SKM-1 (cell line): Measurements from ENCODE around the gene POM121.
"Not testable (repeated sequence)": the region's sequence is repeated elsewhere in the genome, so short reads cannot be mapped to it uniquely, and the experiment has no call there.

Experiments used
- DNase-seq: peaks from one replicate; lab custom pipeline; 2025; ENCODE audit not compliant: unreplicated experiment; lab: John Stamatoyannopoulos, UW

Gene POM121

DNA sequence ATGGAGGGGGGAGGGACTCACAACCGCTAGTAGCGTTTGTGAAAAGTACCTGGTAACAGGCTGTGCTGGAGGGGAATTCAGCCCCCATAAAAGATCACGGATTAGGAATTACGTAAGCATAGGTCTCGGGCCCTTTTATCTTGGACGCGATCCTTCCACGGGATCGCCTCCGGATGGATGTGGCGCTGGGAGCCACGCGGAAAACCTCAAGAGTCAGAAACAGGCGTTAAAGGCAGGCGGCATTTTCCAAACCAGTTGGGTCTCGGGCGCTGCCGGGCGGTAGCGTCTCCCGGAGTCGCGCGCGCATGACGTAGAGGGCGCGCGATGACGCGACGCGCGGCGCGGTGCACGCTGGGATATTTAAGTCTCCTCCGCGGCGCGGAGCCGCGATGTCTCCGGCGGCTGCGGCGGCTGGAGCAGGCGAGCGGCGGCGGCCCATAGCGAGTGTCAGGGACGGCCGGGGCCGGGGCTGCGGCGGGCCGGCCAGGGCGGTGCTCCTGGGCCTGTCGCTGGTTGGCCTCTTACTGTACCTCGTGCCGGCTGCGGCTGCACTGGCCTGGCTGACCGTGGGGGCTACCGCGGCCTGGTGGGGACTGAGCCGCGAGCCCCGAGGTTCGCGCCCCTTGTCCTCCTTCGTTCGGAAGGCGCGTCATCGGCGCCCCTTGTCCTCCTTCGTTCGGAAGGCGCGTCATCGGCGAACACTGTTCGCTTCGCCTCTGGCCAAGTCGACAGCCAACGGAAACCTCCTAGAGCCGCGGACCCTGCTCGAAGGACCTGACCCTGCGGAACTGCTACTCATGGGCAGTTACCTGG is at the start of gene POM121:
TSS of gene POM121 (plus strand) at position 363 of the 813 bp plus-strand sequence. CDS start at position 390, 27 bp downstream.
- DNase-seq: peak; percentile 40

- DNase-seq: peak; percentile 57
Observed at GRCh38 chr7:72879079-72879736, 45.7 kb upstream of the POM121 start.

- DNase-seq: peak; percentile 2
Observed at GRCh38 chr7:72879737-72880215, 45.1 kb upstream of the POM121 start.

DNA sequence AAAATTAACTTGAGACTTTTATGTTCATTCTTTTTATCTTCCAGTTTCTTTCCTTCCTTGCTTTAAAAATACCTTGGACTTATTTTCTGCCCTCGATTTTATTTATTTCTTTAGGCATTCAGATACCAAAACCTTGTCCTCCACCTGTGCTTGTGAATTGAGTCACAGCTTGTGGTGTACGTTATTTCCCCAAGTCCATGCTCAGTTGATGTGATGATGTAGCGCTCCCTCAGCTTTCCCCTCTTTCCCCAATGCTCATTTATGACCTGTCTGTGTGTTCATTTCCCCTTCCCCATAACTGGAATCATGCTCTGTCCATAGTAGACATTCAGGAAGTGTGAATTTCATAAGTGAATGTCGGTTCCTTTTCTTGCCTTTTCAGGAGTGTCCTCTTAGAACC is 33.1 kb upstream of the POM121 start:
- DNase-seq: not testable (repeated sequence)

- not testable (repeated sequence) for DNase-seq
Observed at GRCh38 chr7:72904740-72905139, 20.2 kb upstream of the POM121 start.

DNA sequence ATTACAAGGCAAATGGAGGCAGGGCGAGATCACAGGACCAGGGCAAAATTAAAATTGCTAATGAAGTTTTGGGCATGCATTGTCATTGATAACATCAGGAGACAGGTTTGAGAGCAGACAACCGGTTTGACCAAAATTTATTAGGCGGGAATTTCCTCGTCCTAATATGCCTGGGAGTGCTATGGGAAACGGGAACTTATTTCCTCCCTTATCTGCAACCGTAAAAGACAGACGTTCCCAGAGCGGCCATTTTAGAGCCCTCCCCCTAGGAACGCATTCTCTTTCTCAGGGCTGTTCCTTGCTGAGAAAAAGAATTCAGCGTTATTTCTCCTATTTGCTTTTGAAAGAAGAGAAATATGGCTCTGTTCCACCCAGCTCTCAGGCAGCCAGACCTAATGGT is 16.5 kb upstream of the POM121 start:
- not testable (repeated sequence) for DNase-seq

GRCh38 chr7:72911395-72911794 is 13.5 kb upstream of the POM121 start:
- DNase-seq: not testable (repeated sequence)

GRCh38 chr7:72913750-72914149 is 11.1 kb upstream of the POM121 start:
- DNase-seq: not testable (repeated sequence)

- not testable (repeated sequence) for DNase-seq
Observed at GRCh38 chr7:72914756-72915525, 10.0 kb upstream of the POM121 start.

GRCh38 chr7:72919256-72919775 is 5.6 kb upstream of the POM121 start:
- DNase-seq: no peak

DNA sequence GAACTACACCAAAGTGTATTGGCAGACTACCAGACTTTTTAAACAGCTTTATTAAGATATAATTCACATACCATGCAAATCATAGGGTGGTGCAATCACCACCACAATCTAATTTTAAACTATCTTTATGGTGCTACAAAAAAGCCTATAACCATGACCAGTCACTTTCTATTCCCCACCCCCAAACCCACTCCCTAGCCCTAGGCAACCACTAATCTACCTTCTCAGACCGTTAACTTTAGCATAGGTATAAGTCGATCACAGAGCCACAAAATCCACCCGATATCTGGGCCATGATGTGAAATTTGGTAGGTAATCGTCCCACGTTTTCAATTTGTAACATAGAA is 536 bp upstream of the POM121 start:
- no peak for DNase-seq

DNA sequence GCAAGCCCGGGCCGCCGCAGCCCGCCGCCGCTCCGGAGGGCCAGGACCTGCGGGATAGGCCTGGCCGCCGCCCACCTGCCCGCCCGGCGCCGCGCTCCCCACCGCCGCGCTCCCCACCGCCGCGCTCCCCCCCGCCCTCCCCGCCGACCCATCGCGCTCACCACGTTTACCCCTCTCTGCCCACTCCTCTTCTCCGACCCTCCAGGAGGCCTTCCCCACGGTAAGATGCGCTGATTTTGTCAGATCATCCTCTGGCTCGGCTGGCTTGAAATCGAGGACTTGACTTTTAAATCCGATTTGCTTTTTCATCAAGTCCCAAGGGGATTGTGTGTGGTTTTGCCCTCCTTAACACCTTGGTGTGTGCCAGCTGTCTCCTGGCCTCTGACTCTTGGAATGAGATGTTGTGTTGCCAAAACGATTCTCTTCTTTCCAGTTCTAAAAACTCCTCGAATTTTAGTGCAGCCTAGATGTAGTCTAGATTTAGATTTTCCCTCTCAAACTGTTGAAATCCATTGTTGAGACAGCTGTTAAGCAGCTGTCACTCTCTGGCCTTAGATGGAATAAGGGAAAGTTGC is 738 bp downstream of the POM121 start:
- DNase-seq: no peak

GRCh38 chr7:72927791-72928190 is 2.9 kb downstream of the POM121 start:
- not testable (repeated sequence) for DNase-seq

- DNase-seq: not testable (repeated sequence)
Observed at GRCh38 chr7:72928216-72928615, 3.3 kb downstream of the POM121 start.

DNA sequence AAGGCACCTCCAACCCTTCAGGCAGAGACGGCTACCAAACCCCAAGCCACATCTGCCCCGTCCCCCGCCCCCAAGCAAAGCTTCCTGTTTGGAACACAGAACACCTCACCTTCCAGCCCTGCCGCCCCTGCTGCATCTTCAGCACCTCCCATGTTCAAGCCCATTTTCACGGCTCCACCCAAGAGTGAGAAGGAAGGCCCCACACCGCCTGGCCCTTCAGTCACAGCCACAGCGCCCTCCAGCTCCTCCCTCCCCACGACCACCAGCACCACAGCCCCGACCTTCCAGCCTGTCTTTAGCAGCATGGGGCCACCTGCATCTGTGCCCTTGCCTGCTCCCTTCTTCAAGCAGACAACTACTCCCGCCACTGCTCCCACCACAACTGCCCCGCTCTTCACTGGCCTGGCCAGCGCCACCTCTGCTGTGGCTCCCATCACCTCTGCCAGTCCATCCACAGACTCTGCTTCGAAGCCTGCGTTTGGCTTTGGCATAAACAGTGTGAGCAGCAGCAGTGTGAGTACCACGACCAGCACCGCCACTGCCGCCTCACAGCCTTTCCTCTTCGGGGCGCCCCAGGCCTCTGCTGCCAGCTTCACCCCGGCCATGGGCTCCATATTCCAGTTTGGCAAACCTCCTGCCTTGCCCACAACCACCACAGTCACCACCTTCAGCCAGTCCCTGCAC is 17.3 kb downstream of the POM121 start:
- not testable (repeated sequence) for DNase-seq

DNA sequence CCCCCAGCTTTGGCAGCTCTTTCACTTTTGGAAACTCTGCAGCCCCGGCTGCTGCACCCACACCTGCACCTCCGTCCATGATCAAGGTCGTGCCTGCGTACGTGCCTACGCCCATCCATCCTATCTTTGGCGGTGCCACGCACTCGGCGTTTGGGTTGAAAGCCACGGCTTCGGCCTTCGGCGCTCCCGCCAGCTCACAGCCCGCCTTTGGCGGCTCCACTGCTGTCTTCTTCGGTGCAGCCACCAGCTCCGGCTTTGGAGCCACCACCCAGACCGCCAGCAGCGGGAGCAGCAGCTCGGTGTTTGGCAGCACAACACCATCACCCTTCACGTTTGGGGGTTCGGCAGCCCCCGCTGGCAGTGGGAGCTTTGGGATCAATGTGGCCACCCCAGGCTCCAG is 18.1 kb downstream of the POM121 start:
- DNase-seq: not testable (repeated sequence)

- DNase-seq: not testable (repeated sequence)
Observed at GRCh38 chr7:72944937-72945336, 20.0 kb downstream of the POM121 start.

GRCh38 chr7:72945597-72945996 is 20.7 kb downstream of the POM121 start:
- not testable (repeated sequence) for DNase-seq

DNA sequence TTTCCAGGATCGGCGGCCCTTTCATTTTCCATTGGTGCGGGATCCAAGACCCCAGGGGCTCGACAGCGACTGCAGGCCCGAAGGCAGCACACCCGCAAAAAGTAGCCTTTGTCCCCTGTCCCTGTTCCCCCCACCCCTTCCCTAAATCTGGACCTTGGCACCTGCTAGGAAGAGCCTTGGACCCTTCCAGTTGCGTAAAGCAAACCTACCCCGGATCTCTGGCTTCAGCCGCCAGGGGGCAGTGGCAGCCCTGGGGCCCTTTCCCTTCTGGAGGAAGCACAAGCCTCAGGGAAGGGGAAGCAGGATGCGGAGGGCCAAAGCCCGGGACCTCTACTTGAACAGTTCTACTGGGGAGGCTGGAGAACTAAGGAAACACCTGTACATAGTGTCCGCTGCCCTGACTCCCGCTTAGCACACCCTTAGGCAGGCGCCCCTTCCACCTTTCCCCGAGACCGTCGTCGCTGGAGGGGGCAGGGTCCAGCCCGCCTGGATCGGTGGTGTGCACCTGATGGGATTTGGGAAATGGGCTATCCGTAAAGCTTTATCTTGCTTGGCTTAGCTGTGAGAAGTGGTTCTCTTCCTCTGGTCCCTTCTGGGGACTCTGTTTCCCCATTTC is 21.3 kb downstream of the POM121 start:
- not testable (repeated sequence) for DNase-seq

DNA sequence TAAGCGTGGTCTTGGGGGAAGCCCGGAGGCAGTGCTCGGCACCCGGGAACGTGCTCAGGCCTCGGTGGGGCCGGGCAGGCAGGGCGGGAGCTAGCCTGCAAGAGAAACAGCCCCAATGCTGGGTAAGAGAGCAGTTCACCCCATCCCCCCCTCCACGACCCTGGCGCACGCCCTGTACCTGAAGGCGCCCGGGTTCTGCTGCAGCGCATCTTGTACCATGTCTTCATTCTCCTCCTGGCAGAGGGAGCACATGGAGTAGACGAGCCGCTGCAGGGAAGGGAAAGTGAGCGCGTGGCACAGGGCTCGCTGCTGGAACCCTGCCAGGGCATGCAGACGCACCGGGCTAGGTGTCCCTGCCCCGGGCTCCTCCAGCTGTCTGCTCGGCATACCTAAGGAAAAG is 23.8 kb downstream of the POM121 start:
- DNase-seq: not testable (repeated sequence)
